Osteocyte (in vitro differentiated cells): ENCODE measurements around the gene NUP188. TPM values are rescaled to one million over a fixed set of nuclear protein-coding genes. Genes with fewer than 3 reads are reported as not detected.

Source experiments
- DNase-seq: peaks from one replicate; pipeline ENCODE4 v3.0.0; 2021; ENCODE audit warnings: mixed read lengths; ENCODE audit not compliant: unreplicated experiment; ENCODE audit errors: extremely low spot score
- H3K27ac Mint-ChIP-seq: one replicate; pipeline ENCODE4 v1.8.0; 2021; ENCODE audit warnings: mild to moderate bottlenecking, mixed read lengths; ENCODE audit not compliant: unreplicated experiment
- H3K27me3 Mint-ChIP-seq: one replicate; pipeline ENCODE4 v1.8.0; 2021; ENCODE audit warnings: mixed read lengths; ENCODE audit not compliant: unreplicated experiment
- H3K36me3 Mint-ChIP-seq: one replicate; pipeline ENCODE4 v1.8.0; 2021; ENCODE audit warnings: mixed read lengths; ENCODE audit not compliant: unreplicated experiment
- H3K4me1 Mint-ChIP-seq: one replicate; pipeline ENCODE4 v1.8.0; 2021; ENCODE audit warnings: mixed read lengths; ENCODE audit not compliant: unreplicated experiment
- H3K4me3 Mint-ChIP-seq: one replicate; pipeline ENCODE4 v1.8.0; 2021; ENCODE audit warnings: mild to moderate bottlenecking, moderate library complexity, mixed read lengths; ENCODE audit not compliant: unreplicated experiment
- H3K9me3 Mint-ChIP-seq: one replicate; pipeline ENCODE4 v1.8.0; 2021; ENCODE audit warnings: mixed read lengths; ENCODE audit not compliant: unreplicated experiment
- total RNA-seq: library from RNA; stranded (reverse); gene quantifications from 2 replicates; pipeline ENCODE4 v1.2.1, GENCODE V29; 2021
- TF ChIP-seq, protein P1 (sequence below): fragments of 200-600 bp; sonication (generic); IDR thresholded peaks from 2 replicates; pipeline ENCODE4 v1.5.0; 2021; ENCODE audit warnings: antibody characterized with exemption, mild to moderate bottlenecking, moderate library complexity

Gene NUP188
- total RNA-seq, 1 donor from 2014 or later: 44.5 TPM

DNA sequence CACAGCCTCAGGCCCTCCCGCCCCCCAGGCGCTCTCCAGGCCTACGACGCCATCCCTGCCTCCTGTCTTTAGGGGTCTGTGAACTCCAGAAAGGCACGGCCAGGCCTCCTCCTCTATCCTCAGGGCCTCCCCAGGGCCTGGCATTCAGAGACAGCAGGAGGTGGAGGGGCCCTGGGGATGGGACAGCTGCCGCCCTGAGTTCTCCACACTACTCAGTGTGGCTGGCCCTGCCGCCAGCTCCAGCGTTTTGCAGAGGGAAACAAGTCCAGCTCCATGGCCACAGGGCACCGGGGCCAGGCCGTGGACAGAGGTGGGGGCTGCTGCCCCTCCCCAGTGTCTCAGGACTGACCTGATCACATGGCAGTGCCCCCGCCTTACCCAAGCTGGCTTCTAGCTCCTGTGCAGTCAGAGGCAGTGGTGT lies 64.3 kb downstream of the NUP188 start:
- Mint-ChIP-seq H3K36me3 (peaks cover 26% of the 10 kb centered on the region), H3K27me3 (no peaks in the 10 kb centered on the region), H3K4me3 (no peak overlapping the region), H3K9me3 (no peaks in the 10 kb centered on the region), H3K4me1 (peaks cover 6% of the 10 kb centered on the region), H3K27ac (no peak overlapping the region)
- DNase-seq: no peak
- TF ChIP-seq, protein P1, sequence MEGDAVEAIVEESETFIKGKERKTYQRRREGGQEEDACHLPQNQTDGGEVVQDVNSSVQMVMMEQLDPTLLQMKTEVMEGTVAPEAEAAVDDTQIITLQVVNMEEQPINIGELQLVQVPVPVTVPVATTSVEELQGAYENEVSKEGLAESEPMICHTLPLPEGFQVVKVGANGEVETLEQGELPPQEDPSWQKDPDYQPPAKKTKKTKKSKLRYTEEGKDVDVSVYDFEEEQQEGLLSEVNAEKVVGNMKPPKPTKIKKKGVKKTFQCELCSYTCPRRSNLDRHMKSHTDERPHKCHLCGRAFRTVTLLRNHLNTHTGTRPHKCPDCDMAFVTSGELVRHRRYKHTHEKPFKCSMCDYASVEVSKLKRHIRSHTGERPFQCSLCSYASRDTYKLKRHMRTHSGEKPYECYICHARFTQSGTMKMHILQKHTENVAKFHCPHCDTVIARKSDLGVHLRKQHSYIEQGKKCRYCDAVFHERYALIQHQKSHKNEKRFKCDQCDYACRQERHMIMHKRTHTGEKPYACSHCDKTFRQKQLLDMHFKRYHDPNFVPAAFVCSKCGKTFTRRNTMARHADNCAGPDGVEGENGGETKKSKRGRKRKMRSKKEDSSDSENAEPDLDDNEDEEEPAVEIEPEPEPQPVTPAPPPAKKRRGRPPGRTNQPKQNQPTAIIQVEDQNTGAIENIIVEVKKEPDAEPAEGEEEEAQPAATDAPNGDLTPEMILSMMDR: no peak

DNA sequence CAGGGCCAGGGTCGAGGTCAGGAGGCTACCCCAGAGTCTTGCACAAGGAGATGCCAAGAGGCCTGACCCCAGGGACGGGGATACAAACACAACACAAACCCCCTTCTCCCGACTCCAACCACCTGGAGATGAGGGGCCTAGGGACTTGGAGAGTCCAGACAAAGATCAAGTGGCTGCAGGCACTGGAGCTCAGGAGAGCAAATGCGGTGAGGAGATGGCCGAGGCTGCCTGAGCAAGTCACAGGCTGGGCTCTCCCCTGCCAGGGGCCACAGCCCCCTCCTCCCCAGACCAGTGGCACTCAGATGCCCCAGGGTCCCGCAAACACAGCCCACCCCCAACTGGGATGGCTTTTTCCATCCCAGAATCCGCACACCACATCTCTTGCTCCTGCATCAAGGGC lies 64.8 kb downstream of the NUP188 start:
- Mint-ChIP-seq H3K36me3 (peaks cover 26% of the 10 kb centered on the region), H3K4me1 (peaks cover 6% of the 10 kb centered on the region), H3K27ac (no peak overlapping the region), H3K4me3 (no peak overlapping the region), H3K27me3 (no peaks in the 10 kb centered on the region), H3K9me3 (no peaks in the 10 kb centered on the region)
- DNase-seq: no peak
- TF ChIP-seq, protein P1: no peak

DNA sequence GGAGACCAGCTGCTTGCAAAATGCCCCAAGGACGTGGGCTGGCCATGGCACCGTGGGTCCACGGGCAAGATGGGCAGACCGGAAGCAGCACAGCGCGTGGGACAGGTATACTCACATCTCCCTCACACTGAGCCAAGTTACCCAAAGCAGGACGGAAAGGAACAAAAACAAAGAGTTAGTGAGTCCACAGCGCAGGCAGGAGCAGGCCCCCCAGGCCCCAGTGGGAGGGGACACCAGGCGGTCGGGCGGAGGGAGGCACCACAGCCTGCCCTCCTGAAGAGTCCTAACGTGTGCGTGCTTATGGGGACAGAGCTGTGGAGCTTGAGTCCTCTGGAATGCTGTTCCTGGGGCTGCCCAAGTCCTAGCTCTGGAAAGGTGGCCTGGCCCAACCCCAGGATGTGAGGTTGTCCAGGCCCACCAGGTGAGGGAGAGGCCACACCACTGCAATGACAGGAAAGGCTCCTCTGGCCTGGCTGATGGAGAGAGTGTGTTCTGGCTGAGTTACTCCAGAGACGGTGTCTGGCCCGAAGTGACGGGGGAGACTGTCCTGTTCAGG lies 65.5 kb downstream of the NUP188 start:
- H3K36me3 Mint-ChIP-seq: peaks cover 23% of the 10 kb centered on the region
- peaks cover 4% of the 10 kb centered on the region for H3K4me1 Mint-ChIP-seq
- TF ChIP-seq, protein P1: no peak
- H3K27ac Mint-ChIP-seq: no peak overlapping the region
- H3K4me3 Mint-ChIP-seq: no peak overlapping the region
- no peaks in the 10 kb centered on the region for H3K27me3 Mint-ChIP-seq
- DNase-seq: no peak
- H3K9me3 Mint-ChIP-seq: no peaks in the 10 kb centered on the region

DNA sequence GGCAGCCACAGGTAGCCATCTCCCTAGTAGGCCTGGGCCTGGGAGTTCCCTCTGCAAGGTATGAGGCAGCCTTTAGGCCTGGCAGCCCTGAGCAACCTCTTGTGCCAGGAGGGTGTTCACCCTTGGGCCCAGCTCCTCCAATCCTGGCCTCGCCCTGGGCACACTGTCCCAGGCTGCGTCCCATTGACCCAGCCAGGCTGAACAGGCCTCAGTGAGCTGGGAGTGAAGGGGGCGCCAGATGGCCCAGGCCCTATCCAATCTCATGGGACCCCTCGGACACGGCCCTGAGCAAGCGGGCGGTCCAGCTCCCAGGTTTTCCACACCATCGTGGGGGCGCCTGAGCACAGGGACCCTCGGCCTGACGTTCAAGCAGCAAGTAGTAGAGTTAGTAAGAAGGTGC lies 66.2 kb downstream of the NUP188 start:
- no peak overlapping the region for H3K4me3 Mint-ChIP-seq
- TF ChIP-seq, protein P1: no peak
- peaks cover 4% of the 10 kb centered on the region for H3K4me1 Mint-ChIP-seq
- no peaks in the 10 kb centered on the region for H3K9me3 Mint-ChIP-seq
- H3K27ac Mint-ChIP-seq: no peak overlapping the region
- H3K36me3 Mint-ChIP-seq: peaks cover 23% of the 10 kb centered on the region
- no peaks in the 10 kb centered on the region for H3K27me3 Mint-ChIP-seq
- DNase-seq: no peak

DNA sequence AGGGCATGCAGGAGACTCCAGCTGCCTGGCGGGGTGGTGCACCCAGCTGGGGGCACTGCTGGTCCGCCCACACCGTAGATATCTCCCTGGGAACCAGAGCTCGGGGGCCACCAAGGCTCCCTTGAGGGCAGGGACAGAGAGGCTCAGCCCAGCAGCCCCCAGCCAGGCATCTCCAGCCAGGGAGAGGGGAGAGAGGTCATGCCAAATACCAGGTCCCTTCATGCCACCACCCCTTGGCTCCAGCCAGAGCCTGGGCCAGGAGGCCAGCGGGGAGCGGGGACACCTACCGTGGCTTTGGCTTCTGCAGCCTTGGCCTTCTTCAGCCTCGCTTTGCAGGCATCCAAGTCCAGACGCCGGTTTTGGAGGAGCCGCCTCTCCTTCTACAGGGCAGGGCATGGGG lies 66.6 kb downstream of the NUP188 start:
- no peak overlapping the region for H3K27ac Mint-ChIP-seq
- no peak overlapping the region for H3K4me3 Mint-ChIP-seq
- H3K4me1 Mint-ChIP-seq: peaks cover 4% of the 10 kb centered on the region
- no peaks in the 10 kb centered on the region for H3K9me3 Mint-ChIP-seq
- DNase-seq: no peak
- TF ChIP-seq, protein P1: no peak
- H3K36me3 Mint-ChIP-seq: peaks cover 25% of the 10 kb centered on the region
- no peaks in the 10 kb centered on the region for H3K27me3 Mint-ChIP-seq
